Measurements from ENCODE around the gene RPAIN. TPM values are rescaled to one million over a fixed set of nuclear protein-coding genes. Genes with fewer than 3 reads are reported as not detected.
A peak's percentile ranks its signal among the peaks of the same experiment; 100 is the strongest.

The RPAIN gene
- total and polyA plus RNA-seq, 2 of the 13 experiments (the other 11 are each of a cell fraction or from before 2014, with no cell fraction given) = 42.1 to 58.5 TPM

DNA sequence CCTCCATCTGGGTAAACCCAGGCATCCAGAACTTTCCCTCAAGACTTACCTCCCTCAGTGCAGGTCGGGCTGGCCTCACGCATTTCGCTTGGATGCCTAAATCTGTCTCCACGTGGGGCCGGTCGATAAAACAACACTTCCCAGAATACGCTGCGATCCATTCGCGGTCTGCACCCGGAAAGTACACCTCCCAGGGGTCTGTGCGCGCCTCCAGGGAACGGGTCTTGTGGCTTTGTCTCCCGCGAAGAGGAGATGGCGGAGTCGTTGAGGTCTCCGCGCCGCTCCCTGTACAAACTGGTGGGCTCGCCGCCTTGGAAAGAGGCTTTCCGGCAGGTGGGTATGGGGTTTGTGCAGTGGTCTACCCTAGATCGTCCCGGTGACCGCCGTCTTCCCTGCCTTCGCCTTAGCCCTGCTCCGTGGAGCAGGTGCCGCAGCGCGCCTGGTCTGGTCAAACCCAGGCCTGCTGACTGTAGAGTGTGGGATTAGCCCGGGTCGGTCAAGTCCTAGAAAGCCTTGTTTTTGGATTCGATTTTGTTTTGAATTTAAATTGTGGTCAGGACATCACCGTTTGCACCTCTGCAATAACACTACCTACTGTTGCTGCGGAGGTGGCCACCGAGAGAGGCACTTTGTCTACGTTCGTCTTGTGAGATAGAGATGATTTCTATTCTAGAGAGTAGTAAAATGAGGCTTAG, at the start of gene RPAIN (continued):
- no peak for TF ChIP-seq CSRNP1 (CRISPR knock-in tag; IDR thresholded peaks at IDR 0.05)
- TF ChIP-seq RFX3 (CRISPR knock-in tag; IDR thresholded peaks at IDR 0.05) = no peak
- TF ChIP-seq ZNF75D (CRISPR knock-in tag; IDR thresholded peaks at IDR 0.05; ENCODE audit: borderline replicate concordance) = no peak
- peak; percentile 85 for TF ChIP-seq GATAD1 (CRISPR knock-in tag; IDR thresholded peaks at IDR 0.05)
- peak; percentile 68; the same call in 1 of the 2 replicates for TF ChIP-seq CAMTA2 (CRISPR knock-in tag; IDR thresholded peaks at IDR 0.05; ENCODE audit: borderline replicate concordance)
- TF ChIP-seq, protein P1, sequence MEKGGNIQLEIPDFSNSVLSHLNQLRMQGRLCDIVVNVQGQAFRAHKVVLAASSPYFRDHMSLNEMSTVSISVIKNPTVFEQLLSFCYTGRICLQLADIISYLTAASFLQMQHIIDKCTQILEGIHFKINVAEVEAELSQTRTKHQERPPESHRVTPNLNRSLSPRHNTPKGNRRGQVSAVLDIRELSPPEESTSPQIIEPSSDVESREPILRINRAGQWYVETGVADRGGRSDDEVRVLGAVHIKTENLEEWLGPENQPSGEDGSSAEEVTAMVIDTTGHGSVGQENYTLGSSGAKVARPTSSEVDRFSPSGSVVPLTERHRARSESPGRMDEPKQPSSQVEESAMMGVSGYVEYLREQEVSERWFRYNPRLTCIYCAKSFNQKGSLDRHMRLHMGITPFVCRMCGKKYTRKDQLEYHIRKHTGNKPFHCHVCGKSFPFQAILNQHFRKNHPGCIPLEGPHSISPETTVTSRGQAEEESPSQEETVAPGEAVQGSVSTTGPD (CRISPR knock-in tag; IDR thresholded peaks at IDR 0.05) = peak; percentile 58; the same call in 1 of the 2 replicates
- TF ChIP-seq, protein P2, sequence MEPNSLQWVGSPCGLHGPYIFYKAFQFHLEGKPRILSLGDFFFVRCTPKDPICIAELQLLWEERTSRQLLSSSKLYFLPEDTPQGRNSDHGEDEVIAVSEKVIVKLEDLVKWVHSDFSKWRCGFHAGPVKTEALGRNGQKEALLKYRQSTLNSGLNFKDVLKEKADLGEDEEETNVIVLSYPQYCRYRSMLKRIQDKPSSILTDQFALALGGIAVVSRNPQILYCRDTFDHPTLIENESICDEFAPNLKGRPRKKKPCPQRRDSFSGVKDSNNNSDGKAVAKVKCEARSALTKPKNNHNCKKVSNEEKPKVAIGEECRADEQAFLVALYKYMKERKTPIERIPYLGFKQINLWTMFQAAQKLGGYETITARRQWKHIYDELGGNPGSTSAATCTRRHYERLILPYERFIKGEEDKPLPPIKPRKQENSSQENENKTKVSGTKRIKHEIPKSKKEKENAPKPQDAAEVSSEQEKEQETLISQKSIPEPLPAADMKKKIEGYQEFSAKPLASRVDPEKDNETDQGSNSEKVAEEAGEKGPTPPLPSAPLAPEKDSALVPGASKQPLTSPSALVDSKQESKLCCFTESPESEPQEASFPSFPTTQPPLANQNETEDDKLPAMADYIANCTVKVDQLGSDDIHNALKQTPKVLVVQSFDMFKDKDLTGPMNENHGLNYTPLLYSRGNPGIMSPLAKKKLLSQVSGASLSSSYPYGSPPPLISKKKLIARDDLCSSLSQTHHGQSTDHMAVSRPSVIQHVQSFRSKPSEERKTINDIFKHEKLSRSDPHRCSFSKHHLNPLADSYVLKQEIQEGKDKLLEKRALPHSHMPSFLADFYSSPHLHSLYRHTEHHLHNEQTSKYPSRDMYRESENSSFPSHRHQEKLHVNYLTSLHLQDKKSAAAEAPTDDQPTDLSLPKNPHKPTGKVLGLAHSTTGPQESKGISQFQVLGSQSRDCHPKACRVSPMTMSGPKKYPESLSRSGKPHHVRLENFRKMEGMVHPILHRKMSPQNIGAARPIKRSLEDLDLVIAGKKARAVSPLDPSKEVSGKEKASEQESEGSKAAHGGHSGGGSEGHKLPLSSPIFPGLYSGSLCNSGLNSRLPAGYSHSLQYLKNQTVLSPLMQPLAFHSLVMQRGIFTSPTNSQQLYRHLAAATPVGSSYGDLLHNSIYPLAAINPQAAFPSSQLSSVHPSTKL (CRISPR knock-in tag; IDR thresholded peaks at IDR 0.05) = 0 out of 2 replicates have a peak, but pooled peaks have one; percentile 22
- 0 out of 2 replicates have a peak, but pooled peaks have one; percentile 42 for TF ChIP-seq NR1H2 (CRISPR knock-in tag; IDR thresholded peaks at IDR 0.05; ENCODE audit: borderline replicate concordance, low read depth)
- TF ChIP-seq, protein P3, sequence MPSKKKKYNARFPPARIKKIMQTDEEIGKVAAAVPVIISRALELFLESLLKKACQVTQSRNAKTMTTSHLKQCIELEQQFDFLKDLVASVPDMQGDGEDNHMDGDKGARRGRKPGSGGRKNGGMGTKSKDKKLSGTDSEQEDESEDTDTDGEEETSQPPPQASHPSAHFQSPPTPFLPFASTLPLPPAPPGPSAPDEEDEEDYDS (CRISPR knock-in tag; IDR thresholded peaks at IDR 0.05) = peak; percentile 10; the same call in 1 of the 2 replicates
- no peak for TF ChIP-seq ATF7 (IDR thresholded peaks at IDR 0.05)
- TF ChIP-seq ATF7 (CRISPR knock-in tag; IDR thresholded peaks at IDR 0.05) = no peak
- TF ChIP-seq TFE3 (CRISPR knock-in tag; IDR thresholded peaks at IDR 0.05) = no peak; the same call in 1 of the 2 replicates
- TF ChIP-seq TCF7L2 (IDR thresholded peaks at IDR 0.05; ENCODE audit: low read depth, low read length) = no peak
- no peak for TF ChIP-seq ZNF781 (CRISPR knock-in tag; IDR thresholded peaks at IDR 0.05; ENCODE audit: borderline replicate concordance, not compliant biosample characterization)
- TF ChIP-seq HMG20B (CRISPR knock-in tag; conservative IDR thresholded peaks at IDR 0.05) = 0 out of 2 replicates have a peak, but pooled peaks have one; percentile 18
- peak; percentile 22; the same call in 1 of the 2 replicates for TF ChIP-seq ESRRA (CRISPR knock-in tag; IDR thresholded peaks at IDR 0.05; ENCODE audit: low read depth)
